Stimulated activated naive CD8-positive, alpha-beta T cell treated with anti-CD3 and anti-CD28 coated beads, Interleukin-15, Interleukin-2, amounts not matched to agents 100 ng/mL and 50 ng/mL, for 24 hours (primary cell): ENCODE measurements around the gene IER3.

ENCODE experiments used
- H3K27ac Mint-ChIP-seq: one replicate; pipeline ENCODE4 v1.8.0; 2021; ENCODE audit warnings: mild to moderate bottlenecking, mixed read lengths
- H3K27me3 Mint-ChIP-seq: one replicate; pipeline ENCODE4 v1.8.0; 2021; ENCODE audit warnings: mixed read lengths
- H3K36me3 Mint-ChIP-seq: one replicate; pipeline ENCODE4 v1.8.0; 2021; ENCODE audit warnings: low read depth, mixed read lengths
- H3K4me1 Mint-ChIP-seq: one replicate; pipeline ENCODE4 v1.8.0; 2021; ENCODE audit warnings: low read depth, mixed read lengths
- H3K4me3 Mint-ChIP-seq: one replicate; pipeline ENCODE4 v1.8.0; 2021; ENCODE audit warnings: mild to moderate bottlenecking, mixed read lengths
- H3K9me3 Mint-ChIP-seq: one replicate; pipeline ENCODE4 v1.8.0; 2021; ENCODE audit warnings: mixed read lengths

Gene IER3

DNA sequence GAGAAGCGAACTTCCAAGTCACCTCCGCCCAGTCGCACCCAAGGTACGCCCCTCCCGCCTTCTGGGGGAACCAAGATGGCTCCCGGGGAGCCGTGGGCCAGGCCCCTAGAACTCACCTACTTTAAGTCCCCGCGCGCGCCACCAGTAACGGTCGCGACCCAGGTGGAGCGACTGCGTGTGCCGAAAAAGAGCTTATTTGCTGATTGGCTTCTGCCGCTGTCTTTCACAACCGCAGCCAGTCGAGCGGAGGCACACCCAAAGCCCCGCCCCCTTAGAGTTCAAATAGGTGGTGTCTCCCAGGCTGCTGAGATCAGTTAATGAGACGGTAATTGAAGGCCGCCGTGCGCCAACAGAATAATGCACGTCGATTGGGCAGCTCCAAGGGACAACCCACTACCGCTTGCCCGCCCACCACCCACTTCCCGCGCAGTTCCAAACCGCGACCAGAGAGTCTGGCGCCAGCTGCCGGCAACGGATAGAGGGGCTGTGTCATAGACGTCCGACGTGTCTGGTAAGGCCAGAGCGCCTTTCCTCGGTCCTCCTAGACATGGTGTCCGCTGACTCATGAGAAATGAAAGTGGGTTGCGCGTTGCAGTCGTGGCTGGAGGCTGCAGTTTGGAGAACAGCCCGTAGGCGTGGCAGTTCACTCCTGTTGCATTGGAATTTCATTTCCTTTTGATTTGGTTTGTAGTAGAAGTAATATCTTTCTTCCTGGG, 27.1 kb downstream of the IER3 start, which contains the start of gene MDC1:
MDC1 (minus strand) TSS at position 153 of the 716 bp plus-strand sequence. CDS start 2,106 bp downstream, outside the sequence.
- no peaks in the 10 kb centered on the region for H3K27me3 Mint-ChIP-seq
- peak within 1 kb of the TSS; percentile 99 for H3K27ac Mint-ChIP-seq

GRCh38 chr6:30716879-30717128, 27.5 kb downstream of the IER3 start:
- Mint-ChIP-seq H3K27me3 (no peaks in the 10 kb centered on the region), H3K4me1 (peaks cover 59% of the 10 kb centered on the region), H3K4me3 (peak overlapping the region; percentile 94), H3K9me3 (no peaks in the 10 kb centered on the region), H3K36me3 (peaks cover 63% of the 10 kb centered on the region), H3K27ac (peak overlapping the region; percentile 99)

More for the DNA sequence above, 27.1 kb downstream of the IER3 start, which contains the start of gene MDC1:
- Mint-ChIP-seq H3K36me3 (peaks cover 63% of the 10 kb centered on the region), H3K4me1 (peaks cover 55% of the 10 kb centered on the region), H3K9me3 (no peaks in the 10 kb centered on the region), H3K4me3 (peak within 1 kb of the TSS; percentile 94)

GRCh38 chr6:30714263-30714662, 30.1 kb downstream of the IER3 start:
- no peak overlapping the region for H3K27ac Mint-ChIP-seq
- H3K4me1 Mint-ChIP-seq: peaks cover 53% of the 10 kb centered on the region
- H3K27me3 Mint-ChIP-seq: no peaks in the 10 kb centered on the region
- no peak overlapping the region for H3K4me3 Mint-ChIP-seq
- no peaks in the 10 kb centered on the region for H3K9me3 Mint-ChIP-seq
- H3K36me3 Mint-ChIP-seq: peaks cover 68% of the 10 kb centered on the region

DNA sequence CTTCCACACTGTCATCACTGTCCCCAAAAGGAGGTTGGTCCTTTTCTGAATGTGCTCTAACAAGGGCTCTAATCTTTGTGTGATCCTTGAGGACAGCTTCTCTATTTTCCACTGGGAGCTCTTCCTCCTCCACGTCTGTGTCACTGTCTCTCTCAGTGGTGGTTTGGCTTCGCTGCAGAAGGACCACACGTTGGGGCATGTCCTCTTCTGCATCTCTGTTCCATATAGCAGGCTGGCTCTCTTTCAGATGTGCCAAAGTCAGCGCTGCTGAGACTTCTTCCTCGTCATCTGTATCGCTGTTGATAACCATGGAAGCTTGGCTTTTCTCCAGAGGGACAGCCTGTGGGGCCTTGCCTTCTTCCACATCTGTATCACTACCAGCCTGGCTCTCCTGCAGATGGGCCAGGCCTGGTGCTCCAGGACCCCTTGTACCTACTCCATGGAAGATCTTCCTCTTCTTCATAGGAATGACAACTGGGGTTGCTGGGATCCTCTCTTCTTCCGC, 31.9 kb downstream of the IER3 start:
- H3K9me3 Mint-ChIP-seq: no peaks in the 10 kb centered on the region
- H3K4me1 Mint-ChIP-seq: peaks cover 38% of the 10 kb centered on the region
- peaks cover 77% of the 10 kb centered on the region for H3K36me3 Mint-ChIP-seq
- no peak overlapping the region for H3K4me3 Mint-ChIP-seq
- H3K27me3 Mint-ChIP-seq: no peaks in the 10 kb centered on the region
- H3K27ac Mint-ChIP-seq: peak overlapping the region; percentile 5

DNA sequence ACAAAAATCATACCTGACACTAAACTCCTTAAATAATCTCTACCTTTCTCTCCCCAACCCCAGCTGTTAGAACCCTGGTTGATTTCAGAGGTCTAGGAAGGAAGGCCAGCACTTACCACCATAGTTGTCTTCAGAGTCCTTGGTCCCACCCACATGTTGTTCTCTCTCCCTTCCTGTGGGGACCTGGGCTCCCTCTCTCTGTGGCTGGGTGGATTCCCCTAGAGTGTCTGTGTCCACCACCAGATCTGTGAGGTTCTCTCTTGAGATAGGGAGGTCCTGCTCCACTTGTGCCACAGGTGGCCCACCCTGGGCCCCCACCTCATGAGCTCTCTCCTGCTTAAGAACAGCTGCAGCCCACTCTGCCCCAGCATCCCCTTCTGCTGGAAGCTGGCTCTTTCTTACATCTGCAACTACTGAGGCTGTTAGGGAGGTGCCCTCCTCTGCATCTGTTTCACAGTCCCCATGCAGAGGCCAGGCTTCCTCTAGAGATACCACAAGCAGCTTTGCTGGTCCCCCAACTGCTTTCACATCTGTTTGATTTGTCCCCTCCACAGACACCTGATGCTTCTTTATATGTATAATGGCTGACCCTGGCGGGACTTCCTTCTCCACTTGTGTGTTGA, 32.5 kb downstream of the IER3 start:
- H3K36me3 Mint-ChIP-seq: peaks cover 78% of the 10 kb centered on the region
- no peak overlapping the region for H3K27ac Mint-ChIP-seq
- H3K4me3 Mint-ChIP-seq: no peak overlapping the region
- no peaks in the 10 kb centered on the region for H3K27me3 Mint-ChIP-seq
- peaks cover 35% of the 10 kb centered on the region for H3K4me1 Mint-ChIP-seq
- no peaks in the 10 kb centered on the region for H3K9me3 Mint-ChIP-seq

DNA sequence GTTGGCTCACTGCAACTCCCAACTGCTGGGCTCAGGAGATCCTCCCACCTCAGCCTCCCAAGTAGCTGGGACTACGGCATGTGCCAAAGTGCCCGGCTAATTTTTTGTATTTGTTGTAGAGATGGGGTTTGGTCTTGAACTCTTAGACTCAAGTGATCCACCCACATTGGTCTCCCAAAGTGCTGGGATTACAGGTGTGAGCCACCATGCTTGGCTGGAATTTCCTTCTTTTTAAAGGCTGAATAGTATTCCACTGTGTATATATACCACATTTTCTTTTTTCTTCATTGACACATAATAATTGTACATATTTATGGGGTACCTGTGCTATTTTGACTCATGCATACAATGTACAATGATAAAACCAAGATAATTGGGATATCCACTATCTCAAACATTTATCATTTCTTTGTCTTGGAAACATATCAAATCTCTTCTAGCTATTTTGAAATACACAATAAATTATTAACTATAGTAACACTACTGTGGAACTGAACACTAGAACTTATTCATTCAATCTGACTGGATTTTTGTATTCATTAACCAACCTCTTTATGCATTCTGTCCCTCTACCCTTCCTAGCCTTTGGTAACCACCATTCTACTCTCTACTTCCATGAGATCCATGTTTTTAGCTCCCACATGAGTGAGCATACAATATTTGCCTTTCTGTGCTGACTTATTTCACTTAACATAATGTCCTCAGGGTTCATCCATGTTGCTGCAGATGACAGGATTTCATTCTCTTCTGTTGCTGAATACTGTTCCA, 35.1 kb downstream of the IER3 start:
- no peaks in the 10 kb centered on the region for H3K9me3 Mint-ChIP-seq
- no peaks in the 10 kb centered on the region for H3K27me3 Mint-ChIP-seq
- peak overlapping the region; percentile 1 for H3K27ac Mint-ChIP-seq
- H3K36me3 Mint-ChIP-seq: peaks cover 73% of the 10 kb centered on the region
- H3K4me3 Mint-ChIP-seq: no peak overlapping the region
- peaks cover 15% of the 10 kb centered on the region for H3K4me1 Mint-ChIP-seq

DNA sequence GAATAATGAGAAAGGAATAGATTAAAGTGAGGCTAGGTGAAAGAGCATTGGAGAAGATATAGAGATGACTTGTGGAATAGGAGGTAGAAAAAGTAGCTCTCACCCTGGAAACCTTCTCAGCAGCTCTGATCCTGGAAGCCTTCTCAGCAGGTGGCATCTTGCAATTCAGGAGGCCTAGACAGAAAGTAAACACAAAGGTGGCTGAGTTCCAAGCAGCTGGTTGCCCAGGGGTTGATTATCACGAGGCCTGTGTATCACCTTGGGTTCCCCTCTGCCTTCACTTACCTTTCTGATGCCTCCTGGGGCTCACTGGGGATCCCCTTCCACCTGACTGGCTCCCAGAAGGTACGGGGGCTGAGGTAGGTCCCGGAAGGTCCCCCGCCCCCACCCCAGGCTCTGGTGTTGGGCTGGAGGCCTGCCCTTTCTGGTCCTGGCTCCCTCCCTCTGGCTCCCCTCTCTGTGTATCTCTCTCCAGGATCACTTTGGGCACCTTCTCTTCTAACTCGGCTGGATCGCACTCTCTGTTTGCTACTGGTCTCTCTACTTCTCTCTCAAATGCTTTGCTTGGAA, 37.0 kb downstream of the IER3 start:
- no peaks in the 10 kb centered on the region for H3K27me3 Mint-ChIP-seq
- H3K4me3 Mint-ChIP-seq: no peak overlapping the region
- H3K4me1 Mint-ChIP-seq: peaks cover 11% of the 10 kb centered on the region
- H3K36me3 Mint-ChIP-seq: peaks cover 74% of the 10 kb centered on the region
- H3K27ac Mint-ChIP-seq: peak overlapping the region; percentile 2
- no peaks in the 10 kb centered on the region for H3K9me3 Mint-ChIP-seq

DNA sequence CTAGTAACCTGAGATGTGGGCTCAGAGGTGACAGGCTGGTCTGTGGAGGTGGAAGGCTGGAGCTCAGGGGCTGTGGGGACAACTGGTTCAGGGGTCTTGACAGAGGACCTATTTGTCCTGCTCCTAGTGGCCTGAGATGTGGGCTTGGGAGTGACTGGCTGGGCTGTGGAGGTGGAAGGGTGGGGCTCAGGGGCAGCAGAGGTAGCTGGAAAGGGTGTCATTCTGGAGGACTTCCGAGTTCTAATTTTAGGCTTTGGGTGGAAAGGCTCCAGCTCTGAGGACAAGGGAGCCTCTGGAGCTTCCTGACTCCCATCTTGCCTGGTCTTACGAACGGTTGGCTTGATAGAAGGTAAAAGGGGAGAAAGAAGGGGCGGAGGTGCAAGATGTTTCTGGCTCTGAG, 38.7 kb downstream of the IER3 start:
- no peaks in the 10 kb centered on the region for H3K9me3 Mint-ChIP-seq
- H3K4me3 Mint-ChIP-seq: no peak overlapping the region
- H3K4me1 Mint-ChIP-seq: no peaks in the 10 kb centered on the region
- H3K27ac Mint-ChIP-seq: no peak overlapping the region
- peaks cover 59% of the 10 kb centered on the region for H3K36me3 Mint-ChIP-seq
- H3K27me3 Mint-ChIP-seq: no peaks in the 10 kb centered on the region

GRCh38 chr6:30703821-30704220, 40.5 kb downstream of the IER3 start:
- H3K4me1 Mint-ChIP-seq: no peaks in the 10 kb centered on the region
- no peak overlapping the region for H3K4me3 Mint-ChIP-seq
- no peaks in the 10 kb centered on the region for H3K9me3 Mint-ChIP-seq
- H3K36me3 Mint-ChIP-seq: peaks cover 62% of the 10 kb centered on the region
- no peak overlapping the region for H3K27ac Mint-ChIP-seq
- H3K27me3 Mint-ChIP-seq: no peaks in the 10 kb centered on the region

DNA sequence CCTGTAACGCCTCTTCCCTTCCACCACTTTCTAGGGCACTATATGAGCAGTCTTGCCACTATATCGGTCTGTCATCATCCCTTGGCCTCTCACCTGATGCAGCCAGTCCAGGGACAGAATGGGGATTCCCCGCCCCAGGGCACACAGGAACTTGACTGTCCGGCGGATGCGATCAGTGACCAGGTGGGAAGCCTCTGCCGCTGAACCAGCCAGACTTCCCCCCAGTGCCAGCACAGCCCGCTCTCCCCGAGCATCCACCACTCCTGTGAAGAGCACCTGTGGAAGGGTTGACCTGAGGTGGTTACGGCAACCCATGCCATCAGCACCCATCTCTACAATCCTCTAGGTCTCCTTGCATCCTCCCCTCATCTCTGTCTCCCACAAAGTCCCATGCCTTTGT, 41.3 kb downstream of the IER3 start:
- H3K36me3 Mint-ChIP-seq: peaks cover 58% of the 10 kb centered on the region
- no peaks in the 10 kb centered on the region for H3K27me3 Mint-ChIP-seq
- no peak overlapping the region for H3K27ac Mint-ChIP-seq
- H3K4me3 Mint-ChIP-seq: no peak overlapping the region
- H3K9me3 Mint-ChIP-seq: no peaks in the 10 kb centered on the region
- H3K4me1 Mint-ChIP-seq: no peaks in the 10 kb centered on the region

DNA sequence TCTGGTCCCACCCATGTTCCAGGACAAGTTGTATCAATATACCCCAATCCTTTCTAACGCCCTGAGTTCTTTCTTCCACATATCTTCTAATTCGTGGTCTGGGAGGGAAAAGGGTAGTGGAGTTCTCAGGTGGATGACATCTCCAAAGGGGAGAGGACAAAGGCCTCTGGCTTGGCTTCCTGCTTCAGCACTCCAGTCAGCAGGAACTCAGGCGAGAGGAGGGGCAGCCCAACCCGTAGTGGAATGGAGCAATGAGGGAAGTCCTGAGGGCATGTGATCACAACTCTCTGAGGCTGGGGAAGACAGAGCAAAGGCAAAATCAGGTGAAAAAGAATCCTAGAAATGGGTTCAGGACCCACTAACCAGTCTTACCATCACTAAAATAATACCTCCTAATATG, 44.0 kb downstream of the IER3 start:
- Mint-ChIP-seq H3K27ac (no peak overlapping the region), H3K9me3 (no peaks in the 10 kb centered on the region), H3K27me3 (no peaks in the 10 kb centered on the region), H3K36me3 (peaks cover 42% of the 10 kb centered on the region), H3K4me1 (no peaks in the 10 kb centered on the region), H3K4me3 (no peak overlapping the region)

DNA sequence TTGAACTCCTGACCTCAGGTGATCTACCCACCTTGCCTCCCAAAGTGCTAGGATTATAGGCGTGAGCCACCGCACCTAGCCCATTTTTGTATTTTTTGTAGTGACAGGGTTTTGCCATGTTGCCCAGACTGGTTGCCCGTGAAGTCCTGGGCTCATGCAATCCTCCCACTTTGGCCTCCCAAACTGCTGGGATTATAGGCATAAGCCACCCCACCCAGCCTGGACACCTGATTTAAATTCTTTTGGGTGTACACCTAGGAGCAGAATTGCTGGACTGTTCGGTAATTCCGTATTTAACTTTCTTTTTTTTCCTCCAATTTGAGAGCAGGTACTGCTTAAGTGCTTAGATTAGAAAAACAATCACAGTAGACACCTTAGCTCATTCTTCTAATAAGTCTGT, 47.9 kb downstream of the IER3 start:
- no peaks in the 10 kb centered on the region for H3K9me3 Mint-ChIP-seq
- H3K27me3 Mint-ChIP-seq: no peaks in the 10 kb centered on the region
- H3K4me3 Mint-ChIP-seq: no peak overlapping the region

More for the DNA sequence above, 47.9 kb downstream of the IER3 start:
- peaks cover 4% of the 10 kb centered on the region for H3K4me1 Mint-ChIP-seq
- no peak overlapping the region for H3K27ac Mint-ChIP-seq
- H3K36me3 Mint-ChIP-seq: peaks cover 13% of the 10 kb centered on the region
